Measurements from ENCODE around the gene SNX19. TPM values are rescaled to one million over a fixed set of nuclear protein-coding genes. Genes with fewer than 3 reads are reported as not detected.

Gene SNX19
- total and polyA plus RNA-seq, 2 of the 4 experiments (the other 2 are of a cell fraction) = 35.9 to 113 TPM

DNA sequence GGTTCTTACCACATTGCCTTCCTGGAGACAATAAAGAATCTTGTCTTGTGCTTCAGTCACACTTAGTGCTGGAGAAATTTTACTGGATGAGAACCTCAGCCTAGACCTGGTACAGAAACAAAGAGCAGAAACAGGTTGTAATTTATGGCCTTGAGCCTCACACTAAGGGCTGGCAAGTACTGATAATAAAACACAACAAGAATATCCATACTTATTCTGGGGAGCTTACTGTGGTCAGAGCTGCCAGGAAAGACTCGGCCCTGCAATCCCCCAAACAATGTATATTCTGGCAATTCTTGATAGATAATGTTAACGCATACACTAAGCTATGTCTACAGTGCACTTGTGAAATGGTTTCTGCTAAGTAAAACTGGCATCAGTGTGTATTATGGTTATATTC is 9.7 kb downstream of the SNX19 start:
- Histone ChIP-seq H2BK20ac (ENCODE audit: low read depth, low read length) (no peak overlapping the region), H3K79me1 (ENCODE audit: low read depth in 1 of 2, low read length in 2 of 2) (peaks cover 27 to 64% of the 10 kb centered on the region in 2 experiments), H3K36me3 (ENCODE audit: control insufficient read depth, insufficient read depth, low read length) (peaks cover 52% of the 10 kb centered on the region), H3K4ac (ENCODE audit: low read depth, low read length) (no peak overlapping the region), H2BK15ac (ENCODE audit: low read depth, low read length) (no peak overlapping the region), H4K5ac (ENCODE audit: low read depth, low read length) (no peak overlapping the region), H4K8ac (ENCODE audit: low read depth in 2 of 2, low read length in 2 of 2) (no peak overlapping the region), H3K14ac (replicated peaks; ENCODE audit: low read depth, low read length) (no peak overlapping the region), H3K18ac (ENCODE audit: low read depth, low read length) (no peak overlapping the region), H4K20me1 (ENCODE audit: insufficient read depth, low read length) (peaks cover 5% of the 10 kb centered on the region; the same call in 1 of the 2 replicates), H3K27ac (ENCODE audit: insufficient read depth, low read length) (no peak overlapping the region), H3K23ac (ENCODE audit: low read depth, low read length) (no peak overlapping the region), H2BK5ac (ENCODE audit: low read depth, low read length, poor library complexity, severe bottlenecking) (no peak overlapping the region), H2BK120ac (ENCODE audit: low read depth, low read length) (no peak overlapping the region), H2AK5ac (ENCODE audit: low read depth, low read length) (no peak overlapping the region), H2AK9ac (replicated peaks; ENCODE audit: low read depth, low read length, poor library complexity) (no peak overlapping the region), H4K91ac (ENCODE audit: insufficient read depth, low read depth, low read length) (no peak overlapping the region), H3K9me3 (ENCODE audit: control insufficient read depth, insufficient read depth, low read length) (no peaks in the 10 kb centered on the region), H3K9ac (ENCODE audit: low read depth, low read length) (no peak overlapping the region), H2AFZ (replicated peaks; ENCODE audit: low read length, poor library complexity) (no peak overlapping the region), H3K27me3 (ENCODE audit: control insufficient read depth, insufficient read depth, low read length) (no peaks in the 10 kb centered on the region), H3K56ac (ENCODE audit: extremely low read depth, insufficient read depth, low read length) (no peak overlapping the region), H3K4me2 (ENCODE audit: low read depth, low read length) (no peak overlapping the region), H3K4me1 (ENCODE audit: control insufficient read depth, insufficient read depth, low read length) (peaks cover 14% of the 10 kb centered on the region), H3K9me1 (ENCODE audit: insufficient read depth, low read length) (peaks cover 19% of the 10 kb centered on the region), H3K4me3 (ENCODE audit: insufficient read depth, low read depth, low read length) (no peak overlapping the region)
- DNase-seq (no peak), ATAC-seq (ENCODE audit: low read depth) (no peak)
- POLR2A ChIA-PET (ENCODE audit: unreplicated experiment) = no interaction called here
- TF ChIP-seq, protein P1, sequence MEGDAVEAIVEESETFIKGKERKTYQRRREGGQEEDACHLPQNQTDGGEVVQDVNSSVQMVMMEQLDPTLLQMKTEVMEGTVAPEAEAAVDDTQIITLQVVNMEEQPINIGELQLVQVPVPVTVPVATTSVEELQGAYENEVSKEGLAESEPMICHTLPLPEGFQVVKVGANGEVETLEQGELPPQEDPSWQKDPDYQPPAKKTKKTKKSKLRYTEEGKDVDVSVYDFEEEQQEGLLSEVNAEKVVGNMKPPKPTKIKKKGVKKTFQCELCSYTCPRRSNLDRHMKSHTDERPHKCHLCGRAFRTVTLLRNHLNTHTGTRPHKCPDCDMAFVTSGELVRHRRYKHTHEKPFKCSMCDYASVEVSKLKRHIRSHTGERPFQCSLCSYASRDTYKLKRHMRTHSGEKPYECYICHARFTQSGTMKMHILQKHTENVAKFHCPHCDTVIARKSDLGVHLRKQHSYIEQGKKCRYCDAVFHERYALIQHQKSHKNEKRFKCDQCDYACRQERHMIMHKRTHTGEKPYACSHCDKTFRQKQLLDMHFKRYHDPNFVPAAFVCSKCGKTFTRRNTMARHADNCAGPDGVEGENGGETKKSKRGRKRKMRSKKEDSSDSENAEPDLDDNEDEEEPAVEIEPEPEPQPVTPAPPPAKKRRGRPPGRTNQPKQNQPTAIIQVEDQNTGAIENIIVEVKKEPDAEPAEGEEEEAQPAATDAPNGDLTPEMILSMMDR (conservative IDR thresholded peaks at IDR 0.05; ENCODE audit: low read depth, low read length) = no peak
- TF ChIP-seq, protein P2, sequence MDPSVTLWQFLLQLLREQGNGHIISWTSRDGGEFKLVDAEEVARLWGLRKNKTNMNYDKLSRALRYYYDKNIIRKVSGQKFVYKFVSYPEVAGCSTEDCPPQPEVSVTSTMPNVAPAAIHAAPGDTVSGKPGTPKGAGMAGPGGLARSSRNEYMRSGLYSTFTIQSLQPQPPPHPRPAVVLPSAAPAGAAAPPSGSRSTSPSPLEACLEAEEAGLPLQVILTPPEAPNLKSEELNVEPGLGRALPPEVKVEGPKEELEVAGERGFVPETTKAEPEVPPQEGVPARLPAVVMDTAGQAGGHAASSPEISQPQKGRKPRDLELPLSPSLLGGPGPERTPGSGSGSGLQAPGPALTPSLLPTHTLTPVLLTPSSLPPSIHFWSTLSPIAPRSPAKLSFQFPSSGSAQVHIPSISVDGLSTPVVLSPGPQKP (IDR thresholded peaks at IDR 0.05; ENCODE audit: borderline replicate concordance, low read depth, low read length) = no peak
- TF ChIP-seq POLR2A (IDR thresholded peaks at IDR 0.05; ENCODE audit: low read depth, low read length) = no peak
- TF ChIP-seq MAZ (IDR thresholded peaks at IDR 0.05; ENCODE audit: borderline replicate concordance, low read depth, low read length) = no peak
- no peak for TF ChIP-seq RAD21 (IDR thresholded peaks at IDR 0.05; ENCODE audit: low read length)
- TF ChIP-seq CEBPB (IDR thresholded peaks at IDR 0.05; ENCODE audit: low read depth, low read length) = no peak
- TF ChIP-seq MXI1 (IDR thresholded peaks at IDR 0.05; ENCODE audit: borderline replicate concordance, low read depth, low read length) = no peak
- no peak for TF ChIP-seq CHD1 (IDR thresholded peaks at IDR 0.05; ENCODE audit: low read depth, low read length)
- TF ChIP-seq SMC3 (IDR thresholded peaks at IDR 0.05; ENCODE audit: low read depth, low read length) = no peak
- TF ChIP-seq RFX5 (IDR thresholded peaks at IDR 0.05; ENCODE audit: low read depth, low read length) = no peak
- WGBS, 2 experiments (ENCODE audit: extremely low coverage in 2 of 2, insufficient read length in 1 of 2) = no CpG with 5 or more reads among the region's 2 CpGs
- CTCF ChIA-PET = no interaction called here
- no TSS peak for BruUV-seq (replicated peaks)
- in situ Hi-C loops (cut with MboI; ENCODE audit: low sequenced_read_pairs) = loop anchor here (25.0 kb wide), 1 partner anchor 981 kb away; no protein-coding TSS in a partner anchor
- intact Hi-C loops (cut with micrococcal nuclease) = no loop called here
- dilution Hi-C loops (cut with HindIII; ENCODE audit: low sequenced_read_pairs, unreplicated experiment) = no loop called here
